ENCODE measurements around the gene SCMH1. TPM values are rescaled to one million over a fixed set of nuclear protein-coding genes. Genes with fewer than 3 reads are reported as not detected.

SCMH1 gene
- total RNA-seq, 4 donors from 2014 or later = 30.6 to 72.9 (median 36.3) TPM

DNA sequence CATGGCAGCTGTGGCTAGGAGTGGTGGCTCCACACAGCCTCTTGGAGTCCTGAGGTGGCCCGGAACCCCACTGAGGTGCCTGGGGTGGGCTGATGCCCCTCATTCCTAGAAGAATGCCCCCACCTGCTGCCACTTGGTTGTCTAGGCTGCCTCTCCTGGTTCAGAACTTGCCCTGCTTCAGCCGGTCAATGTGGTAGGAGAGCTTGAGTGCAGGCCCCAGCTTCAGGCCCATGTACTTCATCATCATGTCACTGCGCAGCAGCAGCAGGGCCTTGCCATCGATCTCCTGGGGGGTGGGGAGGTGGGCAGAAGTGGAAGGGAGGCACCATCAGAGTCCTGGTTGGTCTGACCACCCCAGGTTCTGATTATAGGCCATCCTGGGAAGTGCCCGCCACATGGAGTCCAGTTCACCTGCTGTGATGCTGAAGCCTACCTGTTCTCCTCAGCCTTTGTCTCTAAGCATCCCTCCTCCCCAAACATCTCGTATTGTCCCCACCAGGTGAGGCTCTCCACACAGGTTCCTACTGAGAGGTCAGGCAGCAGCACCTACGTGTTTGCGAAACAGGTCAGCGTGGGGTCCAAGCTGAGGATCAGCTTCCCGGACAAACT, 214.0 kb downstream of the SCMH1 start:
- no peak for DNase-seq (ENCODE audit: low spot score in 2 of 2)
- H3K9me3 ChIP-seq = no peaks in the 10 kb centered on the region
- 96 to 97% methylated on average over 10 of the region's 10 CpGs for WGBS, 2 donors
- TF ChIP-seq EP300 (IDR thresholded peaks at IDR 0.05) (no peak), POLR2A (IDR thresholded peaks at IDR 0.05) (no peak)
- TF ChIP-seq, protein P1, sequence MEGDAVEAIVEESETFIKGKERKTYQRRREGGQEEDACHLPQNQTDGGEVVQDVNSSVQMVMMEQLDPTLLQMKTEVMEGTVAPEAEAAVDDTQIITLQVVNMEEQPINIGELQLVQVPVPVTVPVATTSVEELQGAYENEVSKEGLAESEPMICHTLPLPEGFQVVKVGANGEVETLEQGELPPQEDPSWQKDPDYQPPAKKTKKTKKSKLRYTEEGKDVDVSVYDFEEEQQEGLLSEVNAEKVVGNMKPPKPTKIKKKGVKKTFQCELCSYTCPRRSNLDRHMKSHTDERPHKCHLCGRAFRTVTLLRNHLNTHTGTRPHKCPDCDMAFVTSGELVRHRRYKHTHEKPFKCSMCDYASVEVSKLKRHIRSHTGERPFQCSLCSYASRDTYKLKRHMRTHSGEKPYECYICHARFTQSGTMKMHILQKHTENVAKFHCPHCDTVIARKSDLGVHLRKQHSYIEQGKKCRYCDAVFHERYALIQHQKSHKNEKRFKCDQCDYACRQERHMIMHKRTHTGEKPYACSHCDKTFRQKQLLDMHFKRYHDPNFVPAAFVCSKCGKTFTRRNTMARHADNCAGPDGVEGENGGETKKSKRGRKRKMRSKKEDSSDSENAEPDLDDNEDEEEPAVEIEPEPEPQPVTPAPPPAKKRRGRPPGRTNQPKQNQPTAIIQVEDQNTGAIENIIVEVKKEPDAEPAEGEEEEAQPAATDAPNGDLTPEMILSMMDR (IDR thresholded peaks at IDR 0.05) = no peak
- H3K27me3 ChIP-seq = no peaks in the 10 kb centered on the region
- H3K4me1 ChIP-seq = no peaks in the 10 kb centered on the region
- no peak overlapping the region for H3K27ac ChIP-seq
- H3K36me3 ChIP-seq = peaks cover 2 to 98% (median 11%) of the 10 kb centered on the region in 3 donors
- H3K4me3 ChIP-seq = no peak overlapping the region

DNA sequence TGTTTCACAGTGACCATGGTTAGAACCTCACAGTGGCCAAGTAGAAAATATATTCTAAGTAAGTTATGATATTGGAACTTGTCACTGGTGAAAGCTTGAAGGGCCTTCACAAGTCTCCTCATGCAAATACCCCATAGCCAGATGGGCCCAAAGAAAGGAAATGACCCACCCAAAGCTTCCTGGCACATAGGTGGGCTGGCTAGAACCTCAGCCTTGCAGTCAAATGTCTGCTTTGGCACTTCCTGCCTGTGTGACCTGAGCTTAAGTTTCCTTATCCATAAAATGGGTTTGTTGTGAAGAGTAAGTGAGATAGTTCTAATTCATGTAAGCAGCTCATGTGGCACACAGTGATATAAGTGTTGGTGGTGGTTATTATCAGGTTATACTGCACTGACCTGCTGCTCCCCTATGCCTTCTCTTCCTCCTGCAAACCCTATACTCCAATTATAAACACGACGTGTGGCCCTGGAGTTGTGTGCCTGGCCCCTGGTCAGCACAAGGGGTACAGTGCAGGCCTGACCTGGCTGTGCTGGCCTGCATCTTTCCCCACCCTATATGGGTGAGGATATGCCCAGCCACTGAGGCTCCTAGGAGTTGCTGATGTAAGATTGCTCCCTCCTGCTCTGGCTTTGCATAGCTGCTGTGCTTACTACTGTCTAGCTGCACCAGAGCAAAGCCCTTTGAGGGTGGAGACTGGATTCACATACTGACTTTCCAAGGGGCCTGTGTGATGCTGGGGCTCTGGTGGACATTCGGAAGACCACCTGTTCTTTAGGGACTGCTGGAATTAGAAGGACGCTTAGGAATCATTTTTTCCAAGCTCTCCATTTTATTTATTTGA, 215.9 kb downstream of the SCMH1 start:
- no peak for DNase-seq (ENCODE audit: low spot score in 2 of 2)
- Histone ChIP-seq H3K9me3 (no peaks in the 10 kb centered on the region), H3K36me3 (peaks cover 2 to 83% (median 11%) of the 10 kb centered on the region in 3 donors), H3K27me3 (no peaks in the 10 kb centered on the region), H3K4me1 (peaks cover 0 to 11% (median 0%) of the 10 kb centered on the region in 4 donors), H3K4me3 (no peak overlapping the region), H3K27ac (no peak overlapping the region)
- 94 to 99% methylated on average over 4 of the region's 4 CpGs for WGBS, 2 donors
- TF ChIP-seq EP300 (IDR thresholded peaks at IDR 0.05) = no peak
- TF ChIP-seq, protein P1 (IDR thresholded peaks at IDR 0.05) = no peak

DNA sequence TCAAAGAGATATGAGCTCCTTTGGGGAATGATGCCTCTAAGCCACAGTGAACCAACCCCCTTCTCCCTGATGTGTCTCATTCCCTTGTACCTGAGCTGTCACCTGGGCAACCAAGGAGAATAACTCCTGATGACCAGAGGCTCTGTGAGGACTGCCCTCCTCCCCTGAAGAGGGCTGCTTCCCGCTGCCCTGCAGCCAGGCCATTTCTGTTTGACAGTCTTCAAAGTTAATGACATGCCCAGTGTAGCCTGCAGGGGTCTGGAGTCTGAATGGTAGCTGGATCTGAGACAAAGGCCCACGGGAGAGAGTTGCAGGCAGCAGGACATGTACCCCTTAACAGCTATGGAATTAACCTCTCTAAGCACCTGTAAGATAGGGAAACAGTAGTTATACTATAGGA, 217.2 kb downstream of the SCMH1 start:
- WGBS, 2 donors = 68 to 73% methylated on average over 2 of the region's 2 CpGs
- H3K9me3 ChIP-seq = no peaks in the 10 kb centered on the region
- no peak overlapping the region for H3K27ac ChIP-seq
- TF ChIP-seq, protein P1 (IDR thresholded peaks at IDR 0.05) = no peak
- TF ChIP-seq EP300 (IDR thresholded peaks at IDR 0.05) (no peak), POLR2A (IDR thresholded peaks at IDR 0.05) (no peak)
- no peak for DNase-seq (ENCODE audit: low spot score in 2 of 2)
- no peak overlapping the region for H3K4me3 ChIP-seq
- H3K36me3 ChIP-seq = peaks cover under 1 to 70% (median 11%) of the 10 kb centered on the region in 3 donors
- H3K4me1 ChIP-seq = peaks cover 0 to 14% (median 0%) of the 10 kb centered on the region in 4 donors
- H3K27me3 ChIP-seq = no peaks in the 10 kb centered on the region

DNA sequence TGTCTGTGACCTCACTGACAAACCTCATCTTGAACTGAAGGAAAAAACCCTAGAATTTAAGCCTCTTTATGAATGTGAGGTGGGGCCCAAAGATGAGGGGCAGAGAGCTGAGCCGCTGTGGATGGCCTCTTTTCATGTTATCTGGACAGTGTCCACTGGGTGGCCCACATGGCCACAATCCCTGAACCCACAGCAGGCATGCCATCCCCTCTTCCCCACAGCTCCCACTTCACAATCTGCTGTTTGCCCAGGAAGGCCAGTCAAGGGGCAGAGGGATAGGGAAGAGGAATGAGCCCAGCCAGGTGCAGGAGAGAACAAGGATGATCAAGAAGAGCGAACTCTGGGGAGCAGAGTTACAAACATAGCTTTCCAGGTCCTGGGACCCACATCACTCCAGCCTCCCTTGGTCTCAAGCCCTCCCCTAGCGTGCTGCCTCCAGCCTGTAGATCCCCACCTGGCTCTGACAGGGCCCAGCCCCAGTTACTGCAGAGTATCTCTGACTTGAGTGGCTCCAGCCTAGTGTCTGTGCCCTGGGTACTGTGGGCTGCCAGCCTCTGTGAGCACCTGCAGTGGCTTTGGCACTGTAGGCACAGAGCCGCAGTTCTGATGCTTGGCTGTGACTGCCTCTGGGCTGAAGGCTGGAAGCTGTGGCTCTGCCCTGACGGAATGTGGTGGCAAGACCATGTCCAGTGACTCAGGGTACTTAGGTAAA, 218.7 kb downstream of the SCMH1 start:
- peaks cover 0 to 14% (median 0%) of the 10 kb centered on the region in 4 donors for H3K4me1 ChIP-seq
- no peak for DNase-seq (ENCODE audit: low spot score in 2 of 2)
- no peak overlapping the region for H3K27ac ChIP-seq
- peaks cover 0 to 56% (median 10%) of the 10 kb centered on the region in 3 donors for H3K36me3 ChIP-seq
- no peak overlapping the region for H3K4me3 ChIP-seq
- TF ChIP-seq, protein P1 (IDR thresholded peaks at IDR 0.05) = peak in 2 of 5 experiments; percentile 12 to 26
- TF ChIP-seq EP300 (IDR thresholded peaks at IDR 0.05) (no peak), POLR2A (IDR thresholded peaks at IDR 0.05) (no peak)
- no peaks in the 10 kb centered on the region for H3K9me3 ChIP-seq
- 93% methylated on average over 5 of the region's 5 CpGs for WGBS, 2 donors
- no peaks in the 10 kb centered on the region for H3K27me3 ChIP-seq

All from tibial nerve (tissue), 4 donors.